Measurements from ENCODE around the gene BHLHE23.
A peak's percentile ranks its signal among the peaks of the same experiment; 100 is the strongest.

The BHLHE23 gene

GRCh38 chr20:62993856-62994494, 12.8 kb downstream of the BHLHE23 start:
- DNase-seq (ENCODE audit: low spot score) (no peak), FAIRE-seq (no peak)

GRCh38 chr20:62991863-62992262, 14.9 kb downstream of the BHLHE23 start:
- DNase-seq (ENCODE audit: low spot score), result no peak
- no peak for FAIRE-seq

- no peak for FAIRE-seq
- no peak for DNase-seq (ENCODE audit: low spot score)
Observed at GRCh38 chr20:62991196-62991807, 15.5 kb downstream of the BHLHE23 start.

- no peak for DNase-seq (ENCODE audit: low spot score)
Observed at GRCh38 chr20:62990306-62990825, 16.4 kb downstream of the BHLHE23 start.

GRCh38 chr20:62989201-62989601, 17.6 kb downstream of the BHLHE23 start:
- no peak for DNase-seq (ENCODE audit: low spot score)
- FAIRE-seq, result no peak

More at GRCh38 chr20:62990306-62990825, 16.4 kb downstream of the BHLHE23 start:
- FAIRE-seq, result no peak

- DNase-seq (ENCODE audit: low spot score), result no peak
- FAIRE-seq, result no peak
Observed at GRCh38 chr20:62987114-62987513, 19.6 kb downstream of the BHLHE23 start.

- DNase-seq (ENCODE audit: low spot score), result no peak
Observed at GRCh38 chr20:62986257-62986800, 20.4 kb downstream of the BHLHE23 start.

GRCh38 chr20:62985444-62985778, 21.4 kb downstream of the BHLHE23 start:
- no peak for FAIRE-seq

More at GRCh38 chr20:62986257-62986800, 20.4 kb downstream of the BHLHE23 start:
- FAIRE-seq, result peak; percentile 44

GRCh38 chr20:62984666-62985443, 21.9 kb downstream of the BHLHE23 start:
- DNase-seq (ENCODE audit: low spot score) (no peak), FAIRE-seq (no peak)

More at GRCh38 chr20:62985444-62985778, 21.4 kb downstream of the BHLHE23 start:
- no peak for DNase-seq (ENCODE audit: low spot score)

- DNase-seq (ENCODE audit: low spot score) (no peak), FAIRE-seq (peak; percentile 5)
Observed at GRCh38 chr20:62983210-62983609, 23.6 kb downstream of the BHLHE23 start.

- FAIRE-seq, result peak; percentile 13
- DNase-seq (ENCODE audit: low spot score), result no peak
Observed at GRCh38 chr20:62982124-62983075, 24.4 kb downstream of the BHLHE23 start.

- FAIRE-seq (no peak), DNase-seq (ENCODE audit: low spot score) (no peak)
Observed at GRCh38 chr20:62980970-62981369, 25.8 kb downstream of the BHLHE23 start.

GRCh38 chr20:62980380-62980960, 26.3 kb downstream of the BHLHE23 start:
- no peak for FAIRE-seq
- DNase-seq (ENCODE audit: low spot score), result no peak

- FAIRE-seq (no peak), DNase-seq (ENCODE audit: low spot score) (no peak)
Observed at GRCh38 chr20:62979876-62980373, 26.8 kb downstream of the BHLHE23 start.

- no peak for DNase-seq (ENCODE audit: low spot score)
- no peak for FAIRE-seq
Observed at GRCh38 chr20:62979310-62979709, 27.5 kb downstream of the BHLHE23 start.

- FAIRE-seq (no peak), DNase-seq (ENCODE audit: low spot score) (no peak)
Observed at GRCh38 chr20:62978561-62978943, 28.2 kb downstream of the BHLHE23 start.

GRCh38 chr20:62977613-62978560, 28.9 kb downstream of the BHLHE23 start:
- FAIRE-seq (no peak), DNase-seq (ENCODE audit: low spot score) (no peak)

GRCh38 chr20:62976886-62977285, 29.9 kb downstream of the BHLHE23 start:
- FAIRE-seq (no peak), DNase-seq (ENCODE audit: low spot score) (no peak)
